Astrocyte of the hippocampus (primary cell): ENCODE measurements around the gene PUS1.

ENCODE experiments used
- DNase-seq: peaks from one replicate; pipeline ENCODE4 v3.0.0; 2011; ENCODE audit warnings: low read depth, low spot score

The PUS1 gene

GRCh38 chr12:131902332-131903241, 26.5 kb upstream of the PUS1 start:
- DNase-seq = peak; percentile 0

GRCh38 chr12:131903270-131904255, 25.5 kb upstream of the PUS1 start:
- no peak for DNase-seq

GRCh38 chr12:131904346-131904745, 24.7 kb upstream of the PUS1 start:
- DNase-seq = no peak

- DNase-seq = no peak
These were observed 23.9 kb upstream of the PUS1 start for GRCh38 chr12:131905081-131905629.

DNA sequence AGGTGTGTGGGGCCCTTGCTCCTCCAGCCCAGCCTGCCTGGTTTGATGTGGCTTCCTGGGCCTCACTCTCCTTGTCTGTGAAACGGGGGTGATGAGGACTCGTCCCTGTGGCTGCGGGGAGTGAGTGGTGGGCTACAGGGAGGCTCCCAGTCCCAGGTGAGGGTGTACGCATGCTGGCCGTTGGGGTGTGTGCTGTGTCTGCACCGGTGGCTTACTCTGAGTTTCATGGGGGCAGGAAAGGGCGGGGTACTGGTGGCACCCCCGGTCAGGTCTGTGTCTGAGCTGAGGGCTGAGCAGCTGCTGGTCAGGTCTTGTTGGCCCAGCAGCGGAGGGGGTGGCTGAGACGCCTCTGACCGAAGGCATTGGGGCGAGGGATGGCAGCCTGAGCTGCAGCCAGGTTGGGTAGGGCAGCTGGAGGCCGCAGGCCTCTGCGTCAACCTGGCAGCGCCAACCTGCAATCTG, 23.4 kb upstream of the PUS1 start:
- DNase-seq = no peak

- DNase-seq = no peak
These were observed 21.5 kb upstream of the PUS1 start for GRCh38 chr12:131907379-131908091.

- no peak for DNase-seq
These were observed 20.7 kb upstream of the PUS1 start for GRCh38 chr12:131908092-131909080.

DNA sequence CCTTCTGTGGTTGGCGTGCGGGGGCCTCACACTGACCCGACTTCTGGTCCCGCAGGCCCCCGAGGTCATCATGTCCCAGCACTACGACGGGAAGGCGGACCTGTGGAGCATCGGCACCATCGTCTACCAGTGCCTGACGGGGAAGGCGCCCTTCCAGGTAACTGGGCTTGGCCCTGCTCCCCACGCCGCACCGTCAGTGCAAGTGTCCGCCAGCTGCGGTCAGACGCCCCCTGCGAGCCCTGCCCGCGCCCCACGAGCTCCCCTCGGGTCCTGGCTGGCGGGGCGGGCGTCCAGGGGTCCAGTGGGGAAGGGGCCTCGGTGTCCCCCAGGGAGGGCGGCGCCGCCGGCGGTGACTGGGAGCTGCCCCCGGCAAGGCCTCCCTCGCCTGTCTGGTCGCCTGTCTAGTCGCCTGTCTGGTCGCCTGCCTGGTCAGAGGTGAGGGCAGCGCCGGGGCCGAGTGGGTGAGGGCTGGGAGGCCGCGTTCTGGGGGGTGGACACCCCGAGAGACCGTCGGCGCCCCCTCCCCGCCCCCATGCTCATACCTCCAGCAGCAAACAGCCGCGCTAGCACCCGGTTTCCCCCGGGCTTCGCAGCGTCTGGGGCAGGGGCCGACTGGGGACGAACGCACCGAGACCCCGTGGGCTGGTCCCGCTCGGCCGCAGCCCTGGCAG, 19.9 kb upstream of the PUS1 start:
- no peak for DNase-seq

DNA sequence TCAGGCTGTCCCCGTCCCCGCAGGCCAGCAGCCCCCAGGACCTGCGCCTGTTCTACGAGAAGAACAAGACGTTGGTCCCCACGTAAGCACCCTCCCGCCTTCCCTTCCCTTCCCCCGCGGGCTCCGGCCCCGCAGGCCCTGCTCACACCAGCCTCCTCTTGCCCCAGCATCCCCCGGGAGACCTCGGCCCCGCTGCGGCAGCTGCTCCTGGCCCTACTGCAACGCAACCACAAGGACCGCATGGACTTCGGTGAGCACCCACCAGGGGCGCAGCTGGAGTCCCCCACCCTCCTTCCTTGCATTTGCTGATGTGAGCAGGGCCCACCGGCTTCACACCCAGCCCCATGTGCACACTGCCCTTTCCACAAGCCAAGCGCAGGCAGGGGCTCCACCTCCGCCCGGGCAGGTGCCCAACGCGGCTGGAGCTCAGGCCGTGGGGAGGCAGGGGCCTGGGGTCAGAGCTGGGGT, 19.3 kb upstream of the PUS1 start:
- DNase-seq = no peak

DNA sequence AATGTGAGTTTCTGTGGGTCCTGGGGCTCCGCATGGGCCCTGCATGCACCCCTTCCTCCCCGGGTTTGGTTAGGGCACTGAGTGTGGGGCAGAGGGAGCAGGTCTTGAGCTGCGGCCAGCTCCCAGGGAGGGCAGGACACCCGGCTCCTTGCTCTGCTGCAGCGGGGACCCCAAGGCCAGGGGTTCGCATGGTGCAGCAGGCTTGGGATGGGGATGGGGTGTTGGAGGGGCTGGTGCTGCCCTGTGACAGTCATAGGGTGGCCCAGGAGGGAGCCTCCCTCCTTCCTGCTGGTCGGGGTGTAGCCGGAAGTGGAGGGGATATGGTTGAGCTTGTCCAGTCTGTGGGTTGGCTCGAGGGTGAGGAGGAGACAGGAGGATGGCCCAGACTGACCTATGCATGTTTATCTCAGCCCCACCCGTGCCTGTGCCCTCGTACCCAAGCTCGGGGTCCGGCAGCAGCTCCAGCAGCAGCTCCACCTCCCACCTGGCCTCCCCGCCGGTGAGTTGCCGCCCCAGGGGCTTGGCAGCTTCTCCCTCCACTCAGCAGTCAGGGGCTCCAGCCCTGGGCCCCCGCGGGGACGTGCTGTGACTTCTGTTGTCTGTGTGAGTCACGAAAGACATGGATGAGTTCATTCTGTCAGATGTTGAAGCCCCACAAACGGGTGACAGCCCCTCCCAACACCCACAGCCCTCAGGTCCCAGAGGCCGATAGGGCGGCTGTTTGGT, 18.6 kb upstream of the PUS1 start:
- DNase-seq = no peak

- DNase-seq = no peak
These were observed 17.9 kb upstream of the PUS1 start for GRCh38 chr12:131911028-131911650.

- no peak for DNase-seq
These were observed 17.1 kb upstream of the PUS1 start for GRCh38 chr12:131911851-131912477.

DNA sequence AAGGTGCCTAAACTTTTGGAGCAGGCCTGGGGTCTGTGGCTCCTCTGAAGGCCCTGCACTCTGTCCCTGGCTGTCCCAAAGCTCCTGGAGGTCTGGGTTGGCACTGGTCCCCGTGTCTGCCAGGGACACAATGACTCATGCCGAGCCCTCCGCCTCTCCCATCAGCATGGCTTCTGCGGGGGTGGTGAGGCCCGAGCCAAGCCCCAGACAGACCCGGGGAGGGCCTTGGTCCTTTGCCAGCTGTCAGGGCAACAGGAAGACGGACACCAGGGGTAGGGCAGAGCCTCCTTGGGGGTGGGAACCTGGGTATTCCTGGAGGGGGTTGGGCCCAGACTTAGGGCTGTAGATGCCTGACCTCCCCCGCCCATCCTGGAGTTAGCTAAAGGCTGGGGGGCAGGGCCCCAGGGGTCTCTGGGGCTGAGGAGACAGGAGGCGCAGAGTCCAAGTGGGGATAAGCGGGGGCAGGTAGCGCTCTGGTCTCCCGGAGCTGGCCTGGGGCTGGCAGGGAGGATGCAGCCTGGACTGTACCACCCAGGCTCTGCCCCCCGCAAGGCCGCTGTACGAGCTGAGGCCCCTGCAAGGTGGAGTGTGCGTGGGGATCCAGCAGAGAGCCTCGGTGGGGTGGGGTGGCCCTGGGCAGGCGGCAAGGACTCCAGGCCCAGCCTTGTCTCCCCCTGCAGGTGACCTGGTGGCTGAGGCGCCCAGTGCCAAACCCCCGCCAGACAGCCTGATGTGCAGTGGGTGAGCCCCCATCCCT, 16.4 kb upstream of the PUS1 start:
- peak; percentile 96 for DNase-seq

- no peak for DNase-seq
These were observed 15.4 kb upstream of the PUS1 start for GRCh38 chr12:131913666-131914065.

DNA sequence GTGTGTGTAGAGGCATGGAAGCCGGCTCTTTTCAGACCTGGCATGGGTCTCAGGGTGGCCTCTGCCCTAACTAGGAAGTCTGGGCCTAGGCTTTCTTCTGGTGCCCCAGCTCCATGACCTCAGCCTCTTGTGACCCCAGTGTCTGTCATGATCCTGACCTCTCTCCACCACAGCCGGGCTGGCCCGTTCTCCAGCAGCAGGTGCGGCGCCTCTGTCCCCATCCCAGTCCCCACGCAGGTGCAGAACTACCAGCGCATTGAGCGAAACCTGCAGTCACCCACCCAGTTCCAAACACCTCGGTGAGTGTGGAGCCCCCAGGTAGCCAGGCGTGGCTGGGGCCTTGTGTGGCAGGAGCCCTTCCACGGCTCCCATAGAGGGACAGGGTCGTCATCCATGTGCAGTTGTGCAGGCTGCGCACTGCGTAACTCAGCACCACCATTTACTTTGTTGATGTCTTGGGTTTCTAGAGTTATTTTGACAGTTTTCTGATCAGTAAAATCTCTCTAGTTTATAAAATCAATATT, 14.8 kb upstream of the PUS1 start:
- DNase-seq = no peak

GRCh38 chr12:131915000-131915689, 13.9 kb upstream of the PUS1 start:
- DNase-seq = no peak
